GM12875 (cell line): ENCODE results near the gene MICU2.

Source experiments
- H3K4me3 ChIP-seq: one replicate; pipeline ENCODE4 v1.5.1; 2011; ENCODE audit warnings: low read depth, low read length, control low read depth
- CTCF ChIP-seq: IDR thresholded peaks from 2 replicates; pipeline ENCODE4 v1.5.1; 2011; ENCODE audit warnings: low read depth, mild to moderate bottlenecking, control low read depth, inconsistent platforms, low read length, moderate library complexity, borderline replicate concordance; ENCODE audit not compliant: insufficient read depth

MICU2 gene

DNA sequence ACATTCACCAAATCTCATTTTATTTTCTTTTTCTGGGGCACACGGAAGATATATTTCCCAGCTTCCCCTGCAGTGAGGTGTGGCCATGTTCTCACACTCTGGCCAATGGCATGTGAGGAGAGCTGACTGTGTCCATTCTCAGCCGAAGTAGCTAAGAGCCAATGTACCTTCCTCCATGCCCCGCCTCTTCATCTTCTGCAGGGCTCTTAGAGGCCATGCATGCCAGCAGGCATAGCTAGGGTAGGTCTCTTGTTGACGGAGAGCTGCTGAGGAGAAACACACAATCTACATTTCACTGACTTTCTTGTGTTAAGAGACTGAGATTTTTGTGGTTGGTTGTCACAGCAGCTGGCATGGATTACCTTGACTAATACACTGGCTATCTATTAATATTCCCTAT lies 9.8 kb upstream of the MICU2 start:
- TF ChIP-seq CTCF = no peak
- H3K4me3 ChIP-seq = no peak overlapping the region

DNA sequence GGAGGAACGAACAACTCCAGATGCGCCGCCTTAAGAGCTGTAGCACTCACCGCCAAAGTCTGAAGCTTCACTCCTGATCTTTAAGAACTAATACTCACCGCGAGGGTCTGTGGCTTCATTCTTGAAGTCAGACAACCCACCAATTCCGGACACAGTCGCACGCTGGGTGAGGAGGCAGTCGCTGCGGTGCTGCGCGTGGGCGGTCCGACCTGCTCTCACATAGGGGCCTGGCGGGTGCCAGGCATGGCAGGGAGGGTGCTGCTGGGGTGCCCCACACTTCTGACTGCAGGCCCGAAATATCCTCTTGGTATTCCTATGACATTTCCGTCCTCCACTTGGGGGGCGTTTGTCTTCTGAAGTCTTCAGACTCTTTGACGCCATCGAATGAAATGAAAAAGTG lies 7.4 kb upstream of the MICU2 start:
- no peak for TF ChIP-seq CTCF
- no peak overlapping the region for H3K4me3 ChIP-seq

- TF ChIP-seq CTCF = no peak
- H3K4me3 ChIP-seq = no peak overlapping the region
Observed at GRCh38 chr13:21610687-21611086, 6.7 kb upstream of the MICU2 start.

- TF ChIP-seq CTCF = no peak
- no peak overlapping the region for H3K4me3 ChIP-seq
Observed at GRCh38 chr13:21608961-21609360, 5.0 kb upstream of the MICU2 start.

- TF ChIP-seq CTCF = no peak
- no peak overlapping the region for H3K4me3 ChIP-seq
Observed at GRCh38 chr13:21606796-21607195, 2.8 kb upstream of the MICU2 start.

- H3K4me3 ChIP-seq = no peak overlapping the region
Observed at GRCh38 chr13:21606251-21606650, 2.3 kb upstream of the MICU2 start.

DNA sequence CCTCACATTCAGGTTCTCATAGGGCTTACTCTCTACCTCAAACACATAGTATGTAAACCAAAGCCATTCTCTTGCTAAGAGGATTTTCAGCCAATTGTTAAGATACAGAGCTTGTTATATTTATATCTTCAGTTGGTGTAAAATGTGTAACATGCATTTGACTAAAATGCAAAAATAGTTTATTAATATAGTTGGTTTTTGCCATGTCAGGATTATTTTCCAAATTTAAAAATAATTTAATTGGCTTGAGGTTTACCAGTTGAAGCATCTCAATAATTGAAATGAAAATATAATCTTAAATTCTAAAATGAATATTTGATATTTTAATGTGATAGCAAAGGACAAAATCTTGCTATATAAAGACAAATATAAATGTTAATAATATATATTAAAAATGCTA lies 7.2 kb downstream of the MICU2 start:
- TF ChIP-seq CTCF = no peak
- H3K4me3 ChIP-seq = no peak overlapping the region

More at GRCh38 chr13:21606251-21606650, 2.3 kb upstream of the MICU2 start:
- no peak for TF ChIP-seq CTCF
